HG02678 (cell line): ENCODE measurements around the gene ANKRD24.
"Not testable (repeated sequence)": the region's sequence is repeated elsewhere in the genome, so short reads cannot be mapped to it uniquely, and the experiment has no call there.

Experiments
- ATAC-seq: cut with Tn5 transposase; IDR thresholded peaks from one replicate; pipeline ENCODE4 v1.9.1; 2021; ENCODE audit warnings: mild to moderate bottlenecking, moderate library complexity; ENCODE audit not compliant: unreplicated experiment

ANKRD24 gene

GRCh38 chr19:4197625-4198466, 15.4 kb downstream of the ANKRD24 start:
- ATAC-seq: no peak

- no peak for ATAC-seq
Observed at GRCh38 chr19:4198467-4199126, 16.1 kb downstream of the ANKRD24 start.

- no peak for ATAC-seq
Observed at GRCh38 chr19:4199699-4200293, 17.3 kb downstream of the ANKRD24 start.

- no peak for ATAC-seq
Observed at GRCh38 chr19:4200940-4201542, 18.6 kb downstream of the ANKRD24 start.

- no peak for ATAC-seq
Observed at GRCh38 chr19:4201798-4202197, 19.3 kb downstream of the ANKRD24 start.

GRCh38 chr19:4206818-4207484, 24.5 kb downstream of the ANKRD24 start:
- ATAC-seq: no peak

GRCh38 chr19:4208385-4209094, 26.1 kb downstream of the ANKRD24 start:
- ATAC-seq: no peak

- ATAC-seq: no peak
Observed at GRCh38 chr19:4210166-4210731, 27.8 kb downstream of the ANKRD24 start.

- no peak for ATAC-seq
Observed at GRCh38 chr19:4213116-4213515, 30.6 kb downstream of the ANKRD24 start.

GRCh38 chr19:4215807-4216206, 33.3 kb downstream of the ANKRD24 start:
- no peak for ATAC-seq

- no peak for ATAC-seq
Observed at GRCh38 chr19:4216846-4217245, 34.4 kb downstream of the ANKRD24 start.

GRCh38 chr19:4217429-4218264, 35.2 kb downstream of the ANKRD24 start:
- ATAC-seq: no peak

- ATAC-seq: not testable (repeated sequence)
Observed at GRCh38 chr19:4218523-4218922, 36.0 kb downstream of the ANKRD24 start.

- ATAC-seq: no peak
Observed at GRCh38 chr19:4220188-4220587, 37.7 kb downstream of the ANKRD24 start.

GRCh38 chr19:4224470-4224869, 42.0 kb downstream of the ANKRD24 start:
- no peak for ATAC-seq

GRCh38 chr19:4225885-4226284, 43.4 kb downstream of the ANKRD24 start:
- no peak for ATAC-seq

- ATAC-seq: no peak
Observed at GRCh38 chr19:4227771-4228170, 45.3 kb downstream of the ANKRD24 start.

GRCh38 chr19:4228765-4229178, 46.3 kb downstream of the ANKRD24 start:
- ATAC-seq: no peak
